ENCODE results near the gene STK11IP.

DNA sequence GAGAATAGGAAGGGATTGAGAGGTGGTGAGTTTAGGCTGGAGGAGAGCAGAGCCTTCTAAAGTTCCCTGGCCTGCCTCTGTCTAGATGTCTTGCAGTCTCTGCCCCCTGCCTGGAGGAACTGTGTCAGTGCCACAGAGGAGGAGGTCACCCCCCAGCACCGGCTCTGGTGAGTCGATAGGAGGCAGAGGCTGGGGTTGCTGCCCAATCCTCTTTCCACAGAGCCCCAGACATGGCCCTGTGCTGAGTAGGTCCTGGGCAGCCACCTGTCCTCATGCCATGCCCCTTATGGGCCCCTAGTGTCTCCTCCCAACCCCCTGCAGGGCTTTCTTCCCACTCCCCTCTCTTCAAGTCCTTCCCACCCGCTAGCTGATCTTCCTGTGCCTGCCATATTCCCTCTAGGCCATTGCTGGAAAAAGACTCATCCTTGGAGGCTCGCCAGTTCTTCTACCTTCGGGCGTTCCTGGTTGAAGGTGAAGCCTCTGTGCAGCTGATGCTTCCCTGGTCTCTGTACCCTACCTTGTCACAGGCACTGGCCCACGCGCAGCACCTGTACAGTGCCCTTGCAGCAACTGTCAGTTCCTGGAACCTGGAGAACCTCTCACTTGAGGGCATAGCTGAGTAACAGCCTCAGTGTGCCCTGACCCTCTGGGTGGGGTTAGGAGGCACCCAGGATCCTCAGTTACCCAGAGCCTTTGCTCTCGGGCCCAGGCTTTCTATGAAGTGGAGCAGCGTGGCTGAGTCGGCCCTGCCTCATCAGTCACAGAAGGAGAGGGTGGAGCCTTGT lies 16.6 kb downstream of the STK11IP start:
- TF ChIP-seq POLR2A (IDR thresholded peaks at IDR 0.05) = no peak
- TF ChIP-seq, protein P1, sequence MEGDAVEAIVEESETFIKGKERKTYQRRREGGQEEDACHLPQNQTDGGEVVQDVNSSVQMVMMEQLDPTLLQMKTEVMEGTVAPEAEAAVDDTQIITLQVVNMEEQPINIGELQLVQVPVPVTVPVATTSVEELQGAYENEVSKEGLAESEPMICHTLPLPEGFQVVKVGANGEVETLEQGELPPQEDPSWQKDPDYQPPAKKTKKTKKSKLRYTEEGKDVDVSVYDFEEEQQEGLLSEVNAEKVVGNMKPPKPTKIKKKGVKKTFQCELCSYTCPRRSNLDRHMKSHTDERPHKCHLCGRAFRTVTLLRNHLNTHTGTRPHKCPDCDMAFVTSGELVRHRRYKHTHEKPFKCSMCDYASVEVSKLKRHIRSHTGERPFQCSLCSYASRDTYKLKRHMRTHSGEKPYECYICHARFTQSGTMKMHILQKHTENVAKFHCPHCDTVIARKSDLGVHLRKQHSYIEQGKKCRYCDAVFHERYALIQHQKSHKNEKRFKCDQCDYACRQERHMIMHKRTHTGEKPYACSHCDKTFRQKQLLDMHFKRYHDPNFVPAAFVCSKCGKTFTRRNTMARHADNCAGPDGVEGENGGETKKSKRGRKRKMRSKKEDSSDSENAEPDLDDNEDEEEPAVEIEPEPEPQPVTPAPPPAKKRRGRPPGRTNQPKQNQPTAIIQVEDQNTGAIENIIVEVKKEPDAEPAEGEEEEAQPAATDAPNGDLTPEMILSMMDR (IDR thresholded peaks at IDR 0.05) = no peak
- TF ChIP-seq POLR2AphosphoS5 (IDR thresholded peaks at IDR 0.05) = no peak
